K562 (cell line): ENCODE data around the gene GJD4. TPM values are rescaled to one million over a fixed set of nuclear protein-coding genes. Genes with fewer than 3 reads are reported as not detected.

Source experiments
- ATAC-seq: fragments of 200-7000 bp; cut with Tn5 transposase; 3 replicates; pipeline ENCODE4 v1.9.1; 2020; ENCODE audit warnings: moderate library complexity
- BruUV-seq: library from RNA; stranded (reverse); fragments of 400-500 nt; replicated peaks from 2 replicates; lab custom pipeline; 2021; lab: Mats Ljungman, UMichigan
- CTCF ChIA-PET: fragments of 300-600 bp; formaldehyde crosslinking; extraction: SDS; loops from one replicate; lab custom pipeline; 2021; ENCODE audit warnings: low intra/inter-chr PET ratio; lab: Yijun Ruan, JAX
- POLR2A ChIA-PET: fragments of 300-600, 350-650 bp; sonication (Branson Sonifier 250); formaldehyde crosslinking; extraction: SDS; loops from one replicate; lab custom pipeline; 2021; ENCODE audit warnings: antibody characterized with exemption, inconsistent platforms; lab: Yijun Ruan, JAX
- DNase-seq, 4 experiments: peaks; one replicate each; pipeline versions ENCODE4 v3.0.0 to v3.0.0-alpha.2; 2011 to 2018; ENCODE audit warnings: low spot score in 3 of 4, mixed read lengths in 3 of 4; ENCODE audit errors: extremely low read depth in 1 of 4
- FAIRE-seq: peaks from 2 replicates; lab custom pipeline; 2011; peaks lifted over from hg19 to GRCh38; lab: Jason Lieb, UNC
- H2AFZ ChIP-seq: 2 replicates; pipeline ENCODE4 v1.6.0; 2011; ENCODE audit warnings: low read depth, low read length, control low read depth, inconsistent platforms
- H3K27ac ChIP-seq: fragments of 200-600 bp; 3 replicates; pipeline ENCODE4 v1.8.0; 2011; ENCODE audit warnings: low read depth, mild to moderate bottlenecking, control low read depth, inconsistent platforms, low read length, moderate library complexity, mixed read lengths; ENCODE audit errors: extremely low read depth
- H3K27me3 ChIP-seq, 2 experiments: fragments of 300-600 bp in 1 of 2; 2 replicates in 1 of 2; 3 replicates in 1 of 2; pipeline versions ENCODE4 v1.6.0 to v1.8.0; 2011; ENCODE audit warnings: inconsistent platforms in 2 of 2, low read length in 2 of 2, mild to moderate bottlenecking in 1 of 2, mixed read lengths in 1 of 2, moderate library complexity in 1 of 2; ENCODE audit not compliant: control insufficient read depth in 2 of 2, insufficient read depth in 2 of 2
- H3K36me3 ChIP-seq: fragments of 300-600 bp; 3 replicates; pipeline ENCODE4 v1.8.0; 2011; ENCODE audit warnings: mild to moderate bottlenecking, low read length, inconsistent platforms; ENCODE audit not compliant: control insufficient read depth, insufficient read depth
- H3K4me1 ChIP-seq, 2 experiments: fragments of 200-600 bp in 1 of 2; replicated peaks in 1 of 2; 2 replicates in 1 of 2; 3 replicates in 1 of 2; pipeline versions ENCODE4 v1.5.1 to v1.8.0; 2011; ENCODE audit warnings: inconsistent platforms in 2 of 2, low read length in 2 of 2, mild to moderate bottlenecking in 1 of 2, mixed read lengths in 1 of 2, moderate library complexity in 1 of 2; ENCODE audit not compliant: control insufficient read depth in 2 of 2, insufficient read depth in 2 of 2
- H3K4me2 ChIP-seq: 2 replicates; pipeline ENCODE4 v1.6.1; 2011; ENCODE audit warnings: low read length, control low read depth, inconsistent platforms, mixed read lengths; ENCODE audit not compliant: insufficient read depth
- H3K4me3 ChIP-seq: fragments of 200-600 bp; sonication (generic), shearing (Covaris generic); 2 replicates; pipeline ENCODE4 v1.5.1; 2016; ENCODE audit warnings: control low read depth, inconsistent platforms
- H3K79me2 ChIP-seq: fragments of 200-600 bp; 3 replicates; pipeline ENCODE4 v1.8.0; 2011; ENCODE audit warnings: low read length, inconsistent platforms; ENCODE audit not compliant: control insufficient read depth, insufficient read depth
- H3K9ac ChIP-seq, 2 experiments: 2 replicates each; pipeline versions ENCODE4 v1.6.0 to v1.6.1; 2011; ENCODE audit warnings: low read depth in 2 of 2, low read length in 2 of 2, control low read depth in 1 of 2, inconsistent platforms in 1 of 2, mild to moderate bottlenecking in 1 of 2, mixed read lengths in 1 of 2; ENCODE audit not compliant: insufficient read depth in 1 of 2
- H3K9me1 ChIP-seq: one replicate; pipeline ENCODE4 v1.6.0; 2011; ENCODE audit warnings: inconsistent platforms, mild to moderate bottlenecking, low read length, moderate library complexity; ENCODE audit not compliant: control insufficient read depth, insufficient read depth
- H3K9me3 ChIP-seq: replicated peaks from 2 replicates; pipeline ENCODE4 v1.5.1; 2011; ENCODE audit warnings: low read depth, low read length, inconsistent platforms; ENCODE audit not compliant: control insufficient read depth, insufficient read depth
- H4K20me1 ChIP-seq: replicated peaks from 2 replicates; pipeline ENCODE4 v1.6.1; 2011; ENCODE audit warnings: low read length, inconsistent platforms, mixed read lengths; ENCODE audit not compliant: control insufficient read depth, insufficient read depth
- FOSL1 ChIP-seq: fragments of 200-800 bp; sonication (Bioruptor generic); conservative IDR thresholded peaks from 2 replicates; pipeline ENCODE4 v1.6.1; 2016; ENCODE audit warnings: missing genetic modification characterization, missing compliant biosample characterization
- HNRNPH1 ChIP-seq: fragments of 200-400 bp; formaldehyde crosslinking; optimal IDR thresholded peaks from 2 replicates; pipeline ENCODE3; 2017; ENCODE audit warnings: low read depth, mild to moderate bottlenecking, low read length, moderate library complexity
- MIER1 ChIP-seq: fragments of 450-650 bp; IDR thresholded peaks from 2 replicates; pipeline ENCODE4 v1.6.1; 2016; ENCODE audit warnings: antibody characterized with exemption, mild to moderate bottlenecking, low read depth
- NR0B1 ChIP-seq: fragments of 450-650 bp; IDR thresholded peaks from one replicate; pipeline ENCODE4 v1.6.1; 2018; ENCODE audit warnings: mild to moderate bottlenecking, moderate library complexity; ENCODE audit not compliant: partially characterized antibody
- PPARD ChIP-seq: fragments of 250-450 bp; sonication (Bioruptor Pico); IDR thresholded peaks from 2 replicates; pipeline ENCODE4 v1.8.0; 2022; ENCODE audit warnings: inconsistent platforms, mild to moderate bottlenecking, moderate library complexity
- RBM34 ChIP-seq: fragments of 200-400 bp; formaldehyde crosslinking; IDR thresholded peaks from 2 replicates; pipeline ENCODE4 v1.6.1; 2018; ENCODE audit warnings: low read length, borderline replicate concordance; ENCODE audit not compliant: insufficient read depth
- USF1 ChIP-seq: sonication (generic); formaldehyde crosslinking; IDR thresholded peaks from 2 replicates; pipeline ENCODE4 v1.9.0; 2022; ENCODE audit warnings: mild to moderate bottlenecking, missing genetic modification reagents
- ZNF778 ChIP-seq: fragments of 450-650 bp; formaldehyde crosslinking; IDR thresholded peaks from 2 replicates; pipeline ENCODE4 v1.4.0; 2020; ENCODE audit warnings: mild to moderate bottlenecking, moderate library complexity
- ZZZ3 ChIP-seq: fragments of 450-650 bp; IDR thresholded peaks from 2 replicates; pipeline ENCODE4 v1.6.1; 2016; ENCODE audit warnings: antibody characterized with exemption, mild to moderate bottlenecking, moderate library complexity
- WGBS: fragments of 100-300 bp; shearing (Covaris generic); methylation state at CpG from one replicate; pipeline ENCODE4 v1.1.6; 2016; ENCODE audit warnings: low coverage, mixed read lengths; ENCODE audit not compliant: insufficient coverage; ENCODE audit errors: missing lambda C conversion rate; 5-methylcytosine and 5-hydroxymethylcytosine counted together
- in situ Hi-C: fragments of 300-500 bp; cut with MboI; formaldehyde crosslinking; loops from 4 replicates; pipeline ENCODE4 v1.15.0; 2018; ENCODE audit warnings: inconsistent platforms, mixed read lengths
- intact Hi-C: fragments of 100-400 bp; cut with micrococcal nuclease; formaldehyde crosslinking; loops from 2 replicates; pipeline ENCODE4 v1.14.2; 2022
- polyA plus RNA-seq, 8 experiments: library from polyadenylated mRNA; depleted of rRNA in 4 of 8; stranded (reverse) in 5 of 8; unstranded in 3 of 8; fragments of >200 nt; fragmentation: Nextera tagmentation in 2 of 8; fragmentation: Illumina TruSeq in 1 of 8; extraction: Ambion mirVana in 2 of 8; extraction: Trizol in 1 of 8; gene quantifications; 2 replicates each; pipeline versions ENCODE4 v1.2.1 to v1.2.3, GENCODE V29; 2011 to 2014; ENCODE audit warnings: inconsistent platforms in 1 of 8, missing spikeins in 1 of 8
- total RNA-seq, 7 experiments: library from RNA; depleted of rRNA in 6 of 7; stranded (reverse); fragments of >200 nt in 6 of 7; fragmentation: Illumina TruSeq in 2 of 7; extraction: Trizol in 2 of 7; gene quantifications; 2 replicates each; pipeline versions ENCODE4 v1.2.1 to v1.2.3, GENCODE V29; 2011 to 2021; ENCODE audit warnings: low replicate concordance in 1 of 7

The GJD4 gene
- total and polyA plus RNA-seq, 9 of the 15 experiments (the other 6 are each of a cell fraction or from before 2014, with no cell fraction given): not detected

DNA sequence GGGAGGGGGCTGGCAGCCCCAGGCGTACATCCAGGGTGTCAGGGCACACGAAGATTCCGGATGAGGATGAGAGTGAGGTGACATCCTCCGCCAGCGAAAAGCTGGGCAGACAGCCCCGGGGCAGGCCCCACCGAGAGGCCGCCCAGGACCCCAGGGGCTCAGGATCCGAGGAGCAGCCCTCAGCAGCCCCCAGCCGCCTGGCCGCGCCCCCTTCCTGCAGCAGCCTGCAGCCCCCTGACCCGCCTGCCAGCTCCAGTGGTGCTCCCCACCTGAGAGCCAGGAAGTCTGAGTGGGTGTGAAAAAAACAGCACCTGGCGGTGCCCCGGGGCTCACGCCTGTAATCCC lies 3.2 kb downstream of the GJD4 start:
- H3K4me2 ChIP-seq: no peak overlapping the region
- WGBS: 12% methylated on average over 9 of the region's 16 CpGs
- CTCF ChIA-PET: no interaction called here

More for the DNA sequence above, 3.2 kb downstream of the GJD4 start:
- in situ Hi-C loops: no loop called here
- no peaks in the 10 kb centered on the region for H3K9me3 ChIP-seq
- H4K20me1 ChIP-seq: no peaks in the 10 kb centered on the region
- peaks cover 4 to 11% of the 10 kb centered on the region in 2 experiments; a peak in 3 of 5 replicates for H3K4me1 ChIP-seq
- FAIRE-seq (no peak), ATAC-seq (no peak), DNase-seq (no peak)
- intact Hi-C loops: loop anchor here (10.0 kb wide), 1 partner anchor 483 kb away; the partner anchor contains the start of gene CREM
- no TSS peak for BruUV-seq
- H3K4me3 ChIP-seq: no peak overlapping the region
- TF ChIP-seq FOSL1 (tag) (no peak), HNRNPH1 (no peak), RBM34 (no peak), PPARD (no peak), NR0B1 (no peak), ZNF778 (CRISPR knock-in tag) (no peak), USF1 (CRISPR knock-in tag) (no peak), ZZZ3 (no peak), MIER1 (no peak)
- no peaks in the 10 kb centered on the region for H3K9me1 ChIP-seq
- no peak overlapping the region for H3K27ac ChIP-seq
- H3K27me3 ChIP-seq: peaks cover 8 to 34% of the 10 kb centered on the region in 2 experiments
- H3K79me2 ChIP-seq: no peaks in the 10 kb centered on the region
- H3K36me3 ChIP-seq: no peaks in the 10 kb centered on the region
- H3K9ac ChIP-seq: no peak overlapping the region
- no peak overlapping the region for H2AFZ ChIP-seq
- POLR2A ChIA-PET: no interaction called here
